PC-3 (cell line): ENCODE data around the gene CYRIA. TPM values are rescaled to one million over a fixed set of nuclear protein-coding genes. Genes with fewer than 3 reads are reported as not detected.

Experiments used
- ATAC-seq: fragments of 200-7000 bp; cut with Tn5 transposase; 2 replicates; pipeline ENCODE4 v1.9.1; 2020; ENCODE audit warnings: mild to moderate bottlenecking, moderate library complexity
- BruUV-seq: library from RNA; stranded (reverse); fragments of 400-500 nt; replicated peaks from 2 replicates; lab custom pipeline; 2021; lab: Mats Ljungman, UMichigan
- CTCF ChIA-PET: fragments of 300-600 bp; sonication (Branson Sonifier 250); formaldehyde crosslinking; loops from one replicate; lab custom pipeline; 2022; ENCODE audit warnings: antibody characterized with exemption; lab: Charles Lee
- POLR2A ChIA-PET: fragments of 300-600 bp; sonication (Branson Sonifier 250); formaldehyde crosslinking; loops from one replicate; lab custom pipeline; 2022; ENCODE audit warnings: antibody characterized with exemption; ENCODE audit not compliant: unreplicated experiment; lab: Charles Lee
- DNase-seq: peaks from one replicate; pipeline ENCODE4 v3.0.0-alpha.2; 2015
- H2AFZ ChIP-seq: fragments of 300-600 bp; sonication (generic); 2 replicates; pipeline ENCODE4 v1.6.0; 2016; ENCODE audit warnings: antibody characterized with exemption, low read length
- H3F3A ChIP-seq: fragments of 300-600 bp; sonication (generic); one replicate; pipeline ENCODE4 v1.6.0; 2017; ENCODE audit warnings: antibody characterized with exemption, low read length, control low read depth, mild to moderate bottlenecking; ENCODE audit not compliant: unreplicated experiment
- H3K27ac ChIP-seq: fragments of 300-600 bp; sonication (generic); 2 replicates; pipeline ENCODE4 v1.5.1; 2016; ENCODE audit warnings: mild to moderate bottlenecking, low read length
- H3K27me3 ChIP-seq: fragments of 300-600 bp; sonication (generic); 2 replicates; pipeline ENCODE4 v1.6.1; 2016; ENCODE audit warnings: low read length, mixed read lengths
- H3K36me3 ChIP-seq: fragments of 300-600 bp; sonication (generic); 2 replicates; pipeline ENCODE4 v1.6.1; 2016; ENCODE audit warnings: low read depth, mixed run types, low read length, mixed read lengths
- H3K4me1 ChIP-seq: fragments of 300-600 bp; sonication (generic); 2 replicates; pipeline ENCODE4 v1.5.1; 2016; ENCODE audit warnings: low read length; ENCODE audit not compliant: insufficient read depth
- H3K4me2 ChIP-seq: fragments of 300-600 bp; sonication (generic); 2 replicates; pipeline ENCODE4 v1.6.0; 2016; ENCODE audit warnings: low read length
- H3K4me3 ChIP-seq: fragments of 300-600 bp; sonication (generic); 2 replicates; pipeline ENCODE4 v1.5.1; 2016; ENCODE audit warnings: mild to moderate bottlenecking, low read length, mixed read lengths
- H3K79me2 ChIP-seq: fragments of 300-600 bp; sonication (generic); 2 replicates; pipeline ENCODE4 v1.6.1; 2017; ENCODE audit warnings: low read length, mixed read lengths
- H3K9ac ChIP-seq: fragments of 300-600 bp; sonication (generic); 2 replicates; pipeline ENCODE4 v1.6.0; 2016; ENCODE audit warnings: mild to moderate bottlenecking, low read length
- H3K9me2 ChIP-seq: fragments of 300-600 bp; sonication (generic); replicated peaks from 2 replicates; pipeline ENCODE4 v1.6.1; 2016; ENCODE audit warnings: mixed run types, low read length, mixed read lengths
- H3K9me3 ChIP-seq: fragments of 300-600 bp; sonication (generic); 2 replicates; pipeline ENCODE4 v1.6.1; 2016; ENCODE audit warnings: low read length, mixed read lengths
- H4K20me1 ChIP-seq: fragments of 300-600 bp; sonication (generic); 2 replicates; pipeline ENCODE4 v1.6.1; 2016; ENCODE audit warnings: low read length, mixed read lengths
- EZH2 ChIP-seq: fragments of 300-600 bp; sonication (generic); IDR thresholded peaks from one replicate; pipeline ENCODE4 v1.6.1; 2017; ENCODE audit warnings: antibody characterized with exemption, mild to moderate bottlenecking, low read length; ENCODE audit not compliant: unreplicated experiment
- EZH2phosphoT487 ChIP-seq: fragments of 300-600 bp; sonication (generic); IDR thresholded peaks from 2 replicates; pipeline ENCODE4 v1.6.1; 2018; ENCODE audit warnings: mild to moderate bottlenecking, antibody characterized with exemption, low read length, borderline replicate concordance
- intact Hi-C: fragments of 100-400 bp; cut with micrococcal nuclease; formaldehyde crosslinking; loops from 2 replicates; pipeline ENCODE4 v1.9.0; 2023
- total RNA-seq: library from RNA; depleted of rRNA; stranded (reverse); fragments of >200 nt; gene quantifications from 2 replicates; pipeline ENCODE4 v1.2.3, GENCODE V29; 2014
- TF ChIP-seq, protein P1 (sequence below): fragments of 300-600 bp; sonication (generic); conservative IDR thresholded peaks from 2 replicates; pipeline ENCODE4 v1.5.1; 2017; ENCODE audit warnings: antibody characterized with exemption, low read depth, mild to moderate bottlenecking, low read length

CYRIA gene
- total RNA-seq, 1 experiment from 2014 or later, result 0.15 TPM

DNA sequence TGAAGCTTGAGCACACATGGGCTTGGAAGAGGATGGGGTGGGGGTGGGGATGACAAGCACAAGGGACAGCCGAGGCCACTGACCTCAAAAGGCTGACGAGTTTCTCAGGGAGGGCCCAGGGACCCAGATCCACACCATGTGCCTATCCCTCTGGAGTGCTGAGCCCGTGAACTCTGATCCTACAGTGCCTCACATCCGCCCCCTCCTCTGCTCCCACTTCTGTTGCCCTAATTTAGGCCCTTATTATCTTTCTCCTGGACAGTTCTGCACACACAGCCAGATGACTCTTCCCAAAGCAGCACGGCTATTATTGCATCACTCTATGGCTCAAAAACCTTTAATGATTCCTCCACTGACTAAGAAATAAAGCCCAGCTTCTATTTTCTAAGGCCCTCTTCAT is 24.8 kb downstream of the CYRIA start:
- POLR2A ChIA-PET, result no interaction called here
- CTCF ChIA-PET, result no interaction called here
- no peak for TF ChIP-seq EZH2phosphoT487
- TF ChIP-seq, protein P1, sequence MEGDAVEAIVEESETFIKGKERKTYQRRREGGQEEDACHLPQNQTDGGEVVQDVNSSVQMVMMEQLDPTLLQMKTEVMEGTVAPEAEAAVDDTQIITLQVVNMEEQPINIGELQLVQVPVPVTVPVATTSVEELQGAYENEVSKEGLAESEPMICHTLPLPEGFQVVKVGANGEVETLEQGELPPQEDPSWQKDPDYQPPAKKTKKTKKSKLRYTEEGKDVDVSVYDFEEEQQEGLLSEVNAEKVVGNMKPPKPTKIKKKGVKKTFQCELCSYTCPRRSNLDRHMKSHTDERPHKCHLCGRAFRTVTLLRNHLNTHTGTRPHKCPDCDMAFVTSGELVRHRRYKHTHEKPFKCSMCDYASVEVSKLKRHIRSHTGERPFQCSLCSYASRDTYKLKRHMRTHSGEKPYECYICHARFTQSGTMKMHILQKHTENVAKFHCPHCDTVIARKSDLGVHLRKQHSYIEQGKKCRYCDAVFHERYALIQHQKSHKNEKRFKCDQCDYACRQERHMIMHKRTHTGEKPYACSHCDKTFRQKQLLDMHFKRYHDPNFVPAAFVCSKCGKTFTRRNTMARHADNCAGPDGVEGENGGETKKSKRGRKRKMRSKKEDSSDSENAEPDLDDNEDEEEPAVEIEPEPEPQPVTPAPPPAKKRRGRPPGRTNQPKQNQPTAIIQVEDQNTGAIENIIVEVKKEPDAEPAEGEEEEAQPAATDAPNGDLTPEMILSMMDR, result no peak
- no peak for TF ChIP-seq EZH2

DNA sequence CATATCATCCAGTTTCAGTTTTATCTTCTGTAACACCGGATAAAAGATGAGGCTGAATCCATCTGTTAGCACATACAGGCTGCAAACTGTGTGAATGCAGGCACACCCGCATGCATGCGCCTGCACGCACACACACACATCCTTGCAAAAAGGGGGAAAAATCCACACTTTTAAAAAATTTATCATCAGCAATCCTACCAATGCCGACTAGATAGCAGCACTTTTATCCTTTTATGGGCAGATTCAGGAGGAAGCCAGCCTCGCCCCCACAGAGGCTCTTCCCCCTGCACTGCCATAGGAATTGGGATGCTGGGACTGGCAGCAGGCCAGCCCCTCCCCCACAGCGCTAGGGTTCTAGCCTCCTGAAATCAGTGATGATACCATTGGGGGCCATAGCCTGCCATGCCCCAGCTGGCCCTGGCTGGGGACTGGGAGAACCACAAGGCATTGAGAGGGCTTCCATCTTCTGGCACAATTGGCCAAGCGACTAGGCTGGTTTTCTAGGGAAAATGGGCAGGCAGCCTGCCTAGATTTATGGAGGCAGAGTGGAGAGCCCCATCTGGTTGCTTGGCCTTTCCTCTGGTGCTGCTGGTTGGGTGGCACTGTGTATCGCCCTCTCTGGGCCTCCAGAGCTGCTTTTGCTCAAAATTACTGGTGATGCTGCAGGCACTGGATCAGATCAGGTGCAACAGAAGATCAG is 25.5 kb downstream of the CYRIA start:
- no peaks in the 10 kb centered on the region for H3K9me2 ChIP-seq
- no peaks in the 10 kb centered on the region for H4K20me1 ChIP-seq
- intact Hi-C loops, result no loop called here
- no peaks in the 10 kb centered on the region for H3K4me1 ChIP-seq
- no TSS peak for BruUV-seq
- POLR2A ChIA-PET, result no interaction called here
- no peak overlapping the region for H3K9ac ChIP-seq
- H3K27ac ChIP-seq, result no peak overlapping the region
- H2AFZ ChIP-seq, result no peak overlapping the region
- H3F3A ChIP-seq, result no peaks in the 10 kb centered on the region
- TF ChIP-seq, protein P1, result no peak
- TF ChIP-seq EZH2phosphoT487, result no peak
- H3K9me3 ChIP-seq, result no peaks in the 10 kb centered on the region
- H3K4me3 ChIP-seq, result no peak overlapping the region
- CTCF ChIA-PET, result no interaction called here
- H3K79me2 ChIP-seq, result no peaks in the 10 kb centered on the region
- DNase-seq, result no peak
- H3K36me3 ChIP-seq, result no peaks in the 10 kb centered on the region
- no peaks in the 10 kb centered on the region for H3K27me3 ChIP-seq
- no peak overlapping the region for H3K4me2 ChIP-seq
- ATAC-seq, result no peak

More for the DNA sequence above, 24.8 kb downstream of the CYRIA start:
- no peak for ATAC-seq
- Histone ChIP-seq H3K27ac (no peak overlapping the region), H2AFZ (no peak overlapping the region), H3K9ac (no peak overlapping the region), H3K4me1 (no peaks in the 10 kb centered on the region), H3K27me3 (no peaks in the 10 kb centered on the region), H3K9me3 (no peaks in the 10 kb centered on the region), H3K36me3 (no peaks in the 10 kb centered on the region), H3K79me2 (no peaks in the 10 kb centered on the region), H4K20me1 (no peaks in the 10 kb centered on the region), H3K4me2 (no peak overlapping the region), H3F3A (no peaks in the 10 kb centered on the region), H3K9me2 (no peaks in the 10 kb centered on the region), H3K4me3 (no peak overlapping the region)
- no peak for DNase-seq
- intact Hi-C loops, result no loop called here
- no TSS peak for BruUV-seq

DNA sequence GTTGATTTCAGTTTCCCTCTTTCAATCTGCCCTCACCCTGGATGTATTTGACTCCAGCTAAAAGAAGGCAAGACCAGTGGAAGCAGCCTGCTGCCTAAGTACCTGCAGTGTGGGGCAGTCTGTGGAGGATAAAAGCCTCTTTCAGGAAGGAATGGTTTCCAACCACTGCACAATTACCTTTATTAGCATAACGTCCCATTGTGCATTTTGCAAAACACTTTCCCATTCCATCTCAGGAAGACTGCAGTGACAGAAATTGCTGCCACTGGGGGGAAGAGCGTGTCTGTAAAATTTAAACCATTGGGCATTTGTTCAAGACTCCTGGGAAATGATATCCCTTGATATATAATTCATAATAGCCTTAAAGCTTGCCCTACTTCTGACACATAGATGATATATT is 26.2 kb downstream of the CYRIA start:
- TF ChIP-seq EZH2phosphoT487 (no peak), EZH2 (no peak)
- TF ChIP-seq, protein P1, result no peak
- Histone ChIP-seq H4K20me1 (no peaks in the 10 kb centered on the region), H2AFZ (no peak overlapping the region), H3K4me1 (no peaks in the 10 kb centered on the region), H3K4me2 (no peak overlapping the region), H3K27me3 (no peaks in the 10 kb centered on the region), H3K79me2 (no peaks in the 10 kb centered on the region), H3K36me3 (no peaks in the 10 kb centered on the region), H3K9me3 (no peaks in the 10 kb centered on the region), H3K9me2 (no peaks in the 10 kb centered on the region), H3K4me3 (no peak overlapping the region), H3F3A (no peaks in the 10 kb centered on the region), H3K9ac (no peak overlapping the region), H3K27ac (no peak overlapping the region)
- ChIA-PET POLR2A (no interaction called here), CTCF (no interaction called here)
- DNase-seq (no peak), ATAC-seq (no peak)
- BruUV-seq, result no TSS peak
- intact Hi-C loops, result no loop called here
